ENCODE results near the gene TMEM198.

The TMEM198 gene

GRCh38 chr2:219560037-219560892 is 16.4 kb downstream of the TMEM198 start:
- in situ Hi-C loops (cut with MboI; ENCODE audit: low sequenced_read_pairs): no loop called here

- in situ Hi-C loops (cut with MboI; ENCODE audit: low sequenced_read_pairs): no loop called here
These were observed 17.0 kb downstream of the TMEM198 start for GRCh38 chr2:219560893-219561178.

- in situ Hi-C loops (cut with MboI; ENCODE audit: low sequenced_read_pairs): no loop called here
These were observed 17.6 kb downstream of the TMEM198 start for GRCh38 chr2:219561179-219562048.

- in situ Hi-C loops (cut with MboI; ENCODE audit: low sequenced_read_pairs): no loop called here
These were observed 18.5 kb downstream of the TMEM198 start for GRCh38 chr2:219562049-219563020.

GRCh38 chr2:219563271-219563928 is 19.6 kb downstream of the TMEM198 start:
- in situ Hi-C loops (cut with MboI; ENCODE audit: low sequenced_read_pairs): no loop called here

- in situ Hi-C loops (cut with MboI; ENCODE audit: low sequenced_read_pairs): no loop called here
These were observed 21.6 kb downstream of the TMEM198 start for GRCh38 chr2:219565130-219566080.

- in situ Hi-C loops (cut with MboI; ENCODE audit: low sequenced_read_pairs): no loop called here
These were observed 22.8 kb downstream of the TMEM198 start for GRCh38 chr2:219566640-219567039.

- in situ Hi-C loops (cut with MboI; ENCODE audit: low sequenced_read_pairs): no loop called here
These were observed 23.3 kb downstream of the TMEM198 start for GRCh38 chr2:219567131-219567530.

- in situ Hi-C loops (cut with MboI; ENCODE audit: low sequenced_read_pairs): no loop called here
These were observed 24.0 kb downstream of the TMEM198 start for GRCh38 chr2:219567791-219568361.

- in situ Hi-C loops (cut with MboI; ENCODE audit: low sequenced_read_pairs): no loop called here
These were observed 25.2 kb downstream of the TMEM198 start for GRCh38 chr2:219569041-219569440.

- in situ Hi-C loops (cut with MboI; ENCODE audit: low sequenced_read_pairs): no loop called here
These were observed 25.8 kb downstream of the TMEM198 start for GRCh38 chr2:219569635-219570034.

GRCh38 chr2:219570194-219570923 is 26.5 kb downstream of the TMEM198 start:
- in situ Hi-C loops (cut with MboI; ENCODE audit: low sequenced_read_pairs): no loop called here

GRCh38 chr2:219570924-219571310 is 27.1 kb downstream of the TMEM198 start:
- in situ Hi-C loops (cut with MboI; ENCODE audit: low sequenced_read_pairs): no loop called here

- in situ Hi-C loops (cut with MboI; ENCODE audit: low sequenced_read_pairs): no loop called here
These were observed 27.7 kb downstream of the TMEM198 start, which contains the start of gene OBSL1 for GRCh38 chr2:219571311-219572236. Gene OBSL1 (minus strand): TSS chr2:219571539. CDS start chr2:219571232, 307 bp downstream.

GRCh38 chr2:219572237-219573001 is 28.6 kb downstream of the TMEM198 start, which contains the start of gene INHA:
Gene INHA (plus strand): TSS chr2:219572310. CDS start chr2:219572375, 65 bp downstream.
- in situ Hi-C loops (cut with MboI; ENCODE audit: low sequenced_read_pairs): no loop called here

GRCh38 chr2:219573166-219573565 is 29.3 kb downstream of the TMEM198 start:
- in situ Hi-C loops (cut with MboI; ENCODE audit: low sequenced_read_pairs): no loop called here

All from HL-60/S4 treated with phorbol 12-myristate 13-acetate at 8.2 ng/mL for 4 days and 3 days (cell line).